H9 (cell line): Measurements from ENCODE around the gene SLC22A31. TPM values are rescaled to one million over a fixed set of nuclear protein-coding genes. Genes with fewer than 3 reads are reported as not detected.

Source experiments
- DNase-seq: peaks from one replicate; pipeline ENCODE4 v3.0.0-alpha.2; 2017
- H2AFZ ChIP-seq: one replicate; pipeline ENCODE4 v1.6.1; 2013; ENCODE audit warnings: mild to moderate bottlenecking, low read length, control low read depth, moderate library complexity
- H2AK5ac ChIP-seq: 2 replicates; pipeline ENCODE4 v1.6.1; 2013; ENCODE audit warnings: low read length, control low read depth, mixed read lengths; ENCODE audit not compliant: insufficient read length
- H2BK120ac ChIP-seq: one replicate; pipeline ENCODE4 v1.6.1; 2013; ENCODE audit warnings: low read depth, mild to moderate bottlenecking, low read length, control low read depth, inconsistent platforms; ENCODE audit not compliant: poor library complexity, severe bottlenecking
- H2BK12ac ChIP-seq: 2 replicates; pipeline ENCODE4 v1.6.1; 2013; ENCODE audit warnings: low read length, control low read depth, mixed read lengths, low read depth; ENCODE audit not compliant: insufficient read length
- H2BK15ac ChIP-seq: 2 replicates; pipeline ENCODE4 v1.6.1; 2013; ENCODE audit warnings: low read depth, low read length, control low read depth
- H2BK20ac ChIP-seq: one replicate; pipeline ENCODE4 v1.6.1; 2013; ENCODE audit warnings: low read depth, mild to moderate bottlenecking, low read length, control low read depth, inconsistent platforms; ENCODE audit not compliant: poor library complexity, severe bottlenecking
- H2BK5ac ChIP-seq: 2 replicates; pipeline ENCODE4 v1.6.1; 2013; ENCODE audit warnings: low read length, control low read depth, mixed read lengths; ENCODE audit not compliant: insufficient read length
- H3K14ac ChIP-seq: 2 replicates; pipeline ENCODE4 v1.6.1; 2013; ENCODE audit warnings: low read length, control low read depth; ENCODE audit not compliant: insufficient read depth
- H3K18ac ChIP-seq: 2 replicates; pipeline ENCODE4 v1.6.1; 2013; ENCODE audit warnings: low read depth, mild to moderate bottlenecking, mixed read lengths, low read length, control low read depth; ENCODE audit not compliant: insufficient read length
- H3K23ac ChIP-seq: 2 replicates; pipeline ENCODE4 v1.6.1; 2013; ENCODE audit warnings: low read length, control low read depth, mixed read lengths, low read depth; ENCODE audit not compliant: insufficient read length
- H3K23me2 ChIP-seq: 2 replicates; pipeline ENCODE4 v1.6.1; 2013; ENCODE audit warnings: low read depth, mild to moderate bottlenecking, mixed read lengths, low read length, control low read depth; ENCODE audit not compliant: insufficient read length, poor library complexity, severe bottlenecking
- H3K27ac ChIP-seq: 2 replicates; pipeline ENCODE4 v1.5.1; 2013; ENCODE audit warnings: low read length, control low read depth, mixed read lengths, low read depth; ENCODE audit not compliant: insufficient read length
- H3K27me3 ChIP-seq: 2 replicates; pipeline ENCODE4 v1.6.1; 2013; ENCODE audit warnings: low read length, control low read depth, inconsistent platforms; ENCODE audit not compliant: insufficient read depth
- H3K4ac ChIP-seq: 2 replicates; pipeline ENCODE4 v1.6.1; 2013; ENCODE audit warnings: low read depth, mild to moderate bottlenecking, control low read depth, inconsistent platforms, low read length, moderate library complexity
- H3K4me1 ChIP-seq: 2 replicates; pipeline ENCODE4 v1.6.1; 2013; ENCODE audit warnings: low read length, control low read depth, inconsistent platforms; ENCODE audit not compliant: insufficient read depth
- H3K4me2 ChIP-seq: 2 replicates; pipeline ENCODE4 v1.6.1; 2013; ENCODE audit warnings: low read length, control low read depth, mixed read lengths; ENCODE audit not compliant: insufficient read length, insufficient read depth
- H3K56ac ChIP-seq: 2 replicates; pipeline ENCODE4 v1.6.1; 2013; ENCODE audit warnings: low read depth, mild to moderate bottlenecking, mixed read lengths, low read length, control low read depth; ENCODE audit not compliant: insufficient read length
- H3K79me1 ChIP-seq: 2 replicates; pipeline ENCODE4 v1.6.1; 2013; ENCODE audit warnings: low read depth, mild to moderate bottlenecking, moderate library complexity, low read length, control low read depth, inconsistent platforms; ENCODE audit not compliant: insufficient read depth, poor library complexity, severe bottlenecking
- H3K79me2 ChIP-seq: 2 replicates; pipeline ENCODE4 v1.6.1; 2013; ENCODE audit warnings: low read length, control low read depth, inconsistent platforms; ENCODE audit not compliant: insufficient read depth
- H3K9ac ChIP-seq: 2 replicates; pipeline ENCODE4 v1.6.1; 2013; ENCODE audit warnings: low read length, control low read depth, mixed read lengths; ENCODE audit not compliant: insufficient read length; ENCODE audit errors: extremely low read depth
- H3K9me3 ChIP-seq: one replicate; pipeline ENCODE4 v1.6.1; 2013; ENCODE audit warnings: low read depth, low read length, inconsistent platforms; ENCODE audit not compliant: control insufficient read depth
- H3T11ph ChIP-seq: one replicate; pipeline ENCODE4 v1.6.1; 2013; ENCODE audit warnings: mild to moderate bottlenecking, low read length, control low read depth, inconsistent platforms
- H4K20me1 ChIP-seq: one replicate; pipeline ENCODE4 v1.6.1; 2013; ENCODE audit not compliant: control insufficient read depth, insufficient read length, insufficient read depth
- H4K5ac ChIP-seq: 2 replicates; pipeline ENCODE4 v1.6.1; 2013; ENCODE audit warnings: low read depth, mild to moderate bottlenecking, mixed read lengths, low read length, control low read depth; ENCODE audit not compliant: insufficient read length
- H4K8ac ChIP-seq: replicated peaks from 2 replicates; pipeline ENCODE4 v1.6.1; 2013; ENCODE audit warnings: low read length, control low read depth, mixed read lengths, low read depth; ENCODE audit not compliant: insufficient read length
- H4K91ac ChIP-seq: 2 replicates; pipeline ENCODE4 v1.6.1; 2013; ENCODE audit warnings: low read depth, mild to moderate bottlenecking, moderate library complexity, mixed read lengths, low read length, control low read depth; ENCODE audit not compliant: insufficient read length
- H3K27ac Mint-ChIP-seq, 3 experiments: 2 replicates in 2 of 3; 3 replicates in 1 of 3; pipeline ENCODE4 v1.8.0; 2020 to 2021; ENCODE audit warnings: mixed read lengths in 3 of 3, mild to moderate bottlenecking in 1 of 3, moderate library complexity in 1 of 3
- H3K27me3 Mint-ChIP-seq: 2 replicates; pipeline ENCODE4 v1.8.0; 2021; ENCODE audit warnings: low read depth, mild to moderate bottlenecking, moderate library complexity, mixed read lengths
- H3K36me3 Mint-ChIP-seq, 3 experiments: 2 replicates in 2 of 3; 3 replicates in 1 of 3; pipeline ENCODE4 v1.8.0; 2020 to 2021; ENCODE audit warnings: low read depth in 3 of 3, mixed read lengths in 3 of 3; ENCODE audit not compliant: insufficient read depth in 1 of 3
- H3K4me1 Mint-ChIP-seq, 2 experiments: 2 replicates each; pipeline ENCODE4 v1.8.0; 2020; ENCODE audit warnings: mixed read lengths in 2 of 2
- H3K4me3 Mint-ChIP-seq, 2 experiments: 2 replicates in 1 of 2; 3 replicates in 1 of 2; pipeline ENCODE4 v1.8.0; 2020 to 2021; ENCODE audit warnings: mild to moderate bottlenecking in 2 of 2, mixed read lengths in 2 of 2, moderate library complexity in 1 of 2
- H3K9me3 Mint-ChIP-seq, 2 experiments: 2 replicates in 1 of 2; 3 replicates in 1 of 2; pipeline ENCODE4 v1.8.0; 2020; ENCODE audit warnings: mild to moderate bottlenecking in 2 of 2, mixed read lengths in 2 of 2, moderate library complexity in 1 of 2
- CTCF ChIP-seq: fragments of 200-600 bp; sonication (generic); conservative IDR thresholded peaks from 3 replicates; pipeline ENCODE4 v1.8.0; 2021; ENCODE audit warnings: antibody characterized with exemption, mild to moderate bottlenecking
- WGBS: extraction: QIAGEN DNeasy Blood & Tissue Kit; methylation state at CpG from one replicate; pipeline ENCODE4 v1.1.7; 2013; ENCODE audit warnings: missing lambda C conversion rate, low lambda C conversion rate, mixed read lengths; ENCODE audit not compliant: insufficient read length; ENCODE audit errors: extremely low coverage; 5-methylcytosine and 5-hydroxymethylcytosine counted together
- total RNA-seq: library from RNA; stranded (reverse); gene quantifications from 2 replicates; pipeline ENCODE4 v1.2.1, GENCODE V29; 2021

SLC22A31 gene
- total RNA-seq, 1 experiment from 2014 or later: 7.7 TPM

- DNase-seq: no peak
- no peaks in the 10 kb centered on the region for H3K4me1 ChIP-seq
- H3K9me3 ChIP-seq: no peaks in the 10 kb centered on the region
- H2BK15ac ChIP-seq: no peak overlapping the region
- no peak overlapping the region for H3K9ac ChIP-seq
- Mint-ChIP-seq H3K27me3 (peaks cover 18% of the 10 kb centered on the region), H3K9me3 (no peaks in the 10 kb centered on the region), H3K36me3 (no peaks in the 10 kb centered on the region), H3K4me3 (no peak overlapping the region), H3K4me1 (peaks cover 12 to 23% of the 10 kb centered on the region in 2 experiments), H3K27ac (no peak overlapping the region)
- no peaks in the 10 kb centered on the region for H3K79me1 ChIP-seq
- no peak overlapping the region for H4K91ac ChIP-seq
- no peak overlapping the region for H2BK5ac ChIP-seq
- H4K5ac ChIP-seq: no peak overlapping the region
- no peak overlapping the region for H4K8ac ChIP-seq
- H3K79me2 ChIP-seq: no peaks in the 10 kb centered on the region
- no peak overlapping the region for H2AFZ ChIP-seq
- H2BK20ac ChIP-seq: no peak overlapping the region
- peak overlapping the region; percentile 25 for H3K18ac ChIP-seq
- H3T11ph ChIP-seq: no peak overlapping the region
- no peak for TF ChIP-seq CTCF
- H3K27ac ChIP-seq: no peak overlapping the region
- H3K4ac ChIP-seq: no peak overlapping the region
- peaks cover 6% of the 10 kb centered on the region for H3K23me2 ChIP-seq
- H3K56ac ChIP-seq: no peak overlapping the region
- H3K14ac ChIP-seq: no peak overlapping the region; the same call in 1 of the 2 replicates
- no peak overlapping the region for H2AK5ac ChIP-seq
- WGBS: no CpG with 5 or more reads among the region's 14 CpGs
- no peak overlapping the region for H3K23ac ChIP-seq
- no peaks in the 10 kb centered on the region for H4K20me1 ChIP-seq
- no peaks in the 10 kb centered on the region for H3K27me3 ChIP-seq
- H2BK120ac ChIP-seq: no peak overlapping the region
- H3K4me2 ChIP-seq: no peak overlapping the region
- H2BK12ac ChIP-seq: no peak overlapping the region
Observed at GRCh38 chr16:89174877-89175276, 25.5 kb downstream of the SLC22A31 start.
